ENCODE measurements around the gene CBY2. TPM values are rescaled to one million over a fixed set of nuclear protein-coding genes. Genes with fewer than 3 reads are reported as not detected.

CBY2 gene
- total and polyA plus RNA-seq, 10 of the 15 experiments (the other 5 are each of a cell fraction or from before 2014, with no cell fraction given), result 0.08 to 0.64 (median 0.23) TPM; not detected in 6

DNA sequence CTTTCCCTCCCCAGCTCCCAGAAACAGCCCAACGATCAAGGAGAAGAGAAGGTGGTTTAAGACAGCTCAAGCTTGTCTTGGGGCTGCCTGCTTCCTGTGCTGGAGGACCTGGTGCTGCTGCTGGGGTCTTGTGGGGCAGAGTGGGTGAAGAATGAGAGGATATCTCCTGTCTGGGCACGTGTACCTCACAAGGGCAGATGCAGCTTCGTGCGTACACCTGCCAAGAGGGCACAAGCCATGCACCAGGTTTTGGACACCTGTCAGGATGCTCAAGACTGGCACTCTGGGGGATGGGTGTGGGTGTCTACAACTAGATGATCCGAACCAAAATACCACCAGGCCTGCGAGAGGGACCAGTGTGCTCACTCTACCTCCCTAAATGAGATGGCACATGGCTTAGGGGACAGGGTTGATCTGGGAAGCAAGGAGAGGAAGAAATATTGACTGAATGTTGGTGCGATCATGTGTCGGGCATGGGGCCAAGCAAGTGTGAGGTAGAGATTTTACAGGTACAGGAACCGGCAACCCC lies 2.2 kb downstream of the CBY2 start:
- SMC1A ChIA-PET (ENCODE audit: uncharacterized antibody, unreplicated experiment), result interaction anchor here (0.8 to 6.3 kb wide), 5 partner anchors 7 to 81 kb away, joined by 5 to 44 read pairs (median 24); no protein-coding TSS in a partner anchor
- TF ChIP-seq HDAC2 (IDR thresholded peaks at IDR 0.05) (no peak), PML (IDR thresholded peaks at IDR 0.05; ENCODE audit: low read length) (no peak), NR2C1 (IDR thresholded peaks at IDR 0.05) (no peak)
- Histone ChIP-seq H3K9me3 (replicated peaks; ENCODE audit: control insufficient read depth, insufficient read depth, low read length) (peaks cover 3% of the 10 kb centered on the region; the same call in 1 of the 3 replicates), H3K79me2 (ENCODE audit: control insufficient read depth, insufficient read depth, low read length) (peaks cover 26% of the 10 kb centered on the region), H3K4me2 (ENCODE audit: control insufficient read depth, insufficient read depth) (no peak overlapping the region), H3K36me3 (ENCODE audit: control insufficient read depth in 2 of 2, insufficient read depth in 2 of 2, low read length in 1 of 2) (no peaks in the 10 kb centered on the region), H3K4me3 (no peak overlapping the region), H3K27me3 (replicated peaks in 1 of 2; ENCODE audit: control insufficient read depth in 2 of 2, insufficient read depth in 2 of 2, low read length in 1 of 2) (no peaks in the 10 kb centered on the region), H2AFZ (ENCODE audit: control insufficient read depth, low read depth, low read length) (no peak overlapping the region), H4K20me1 (ENCODE audit: control insufficient read depth, insufficient read depth) (no peaks in the 10 kb centered on the region), H3K27ac (ENCODE audit: control insufficient read depth, insufficient read depth) (no peak overlapping the region), H3K4me1 (ENCODE audit: control insufficient read depth, insufficient read depth, low read length) (peaks cover 46% of the 10 kb centered on the region), H3K9ac (ENCODE audit: control insufficient read depth, insufficient read depth, low read length) (no peak overlapping the region)
- in situ Hi-C loops (cut with MboI), result loop anchor here (10.0 kb wide), 1 partner anchor 471 kb away; no protein-coding TSS in a partner anchor
- WGBS (ENCODE audit: insufficient coverage, insufficient replicate concordance, low lambda C conversion rate, missing lambda C conversion rate), result 90% methylated on average over 9 of the region's 9 CpGs
- POLR2A ChIA-PET, result interaction anchor here (1.7 kb wide), 1 partner anchor 8 kb away, joined by 5 read pairs; no protein-coding TSS in a partner anchor
- intact Hi-C loops (cut with micrococcal nuclease; ENCODE audit: unreplicated experiment), result no loop called here
- no peak for DNase-seq (ENCODE audit: low read depth, low spot score)
- ATAC-seq, result no peak
- CTCF ChIA-PET, result interaction anchor here (1.4 to 7.5 kb wide), 4 partner anchors 7 to 81 kb away, joined by 3 to 40 read pairs (median 17); no protein-coding TSS in a partner anchor
- BruUV-seq (replicated peaks), result no TSS peak
- RAD21 ChIA-PET (ENCODE audit: unreplicated experiment), result interaction anchor here (1.5 to 2.4 kb wide), 2 partner anchors 9 to 14 kb away, joined by 7 to 11 read pairs; no protein-coding TSS in a partner anchor
- FAIRE-seq, result no peak

DNA sequence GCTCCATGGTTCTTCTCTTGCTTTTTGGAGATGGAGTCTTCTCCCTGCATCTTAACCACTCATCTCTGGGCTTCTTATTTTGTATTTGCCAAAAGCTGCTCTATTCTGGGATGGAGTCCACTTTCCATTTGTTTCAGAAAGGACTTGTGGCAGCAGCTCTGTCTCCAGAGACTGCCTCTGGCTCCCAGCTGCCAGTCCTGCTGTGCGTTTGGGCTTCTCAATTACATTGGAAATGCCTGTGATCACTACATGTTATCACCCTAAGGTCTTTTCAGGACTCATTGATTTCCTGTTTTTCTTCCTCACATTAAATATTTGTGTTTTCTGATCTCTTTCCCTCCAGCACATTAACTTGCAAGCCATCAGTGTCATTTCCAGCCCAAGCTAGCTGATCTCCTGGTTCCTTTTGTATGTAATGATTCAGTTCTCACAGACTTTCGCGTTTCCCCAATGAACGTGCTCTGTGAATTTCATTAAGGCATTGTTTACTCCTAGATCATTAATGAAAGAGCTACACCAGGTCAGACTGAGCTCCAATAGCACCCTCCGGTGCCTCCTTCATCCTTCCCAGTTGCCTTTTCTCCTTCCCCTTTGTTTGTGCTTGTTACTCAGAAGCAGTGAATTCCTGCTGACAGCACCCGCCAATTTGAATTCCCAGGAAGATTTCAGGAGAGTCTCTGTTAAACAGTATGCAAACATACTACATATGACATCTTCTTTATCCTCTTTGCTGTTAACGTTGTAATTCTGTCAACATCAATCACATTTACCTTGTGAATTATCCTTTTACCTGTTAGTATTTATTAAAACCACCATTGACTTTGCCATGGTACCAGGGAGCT lies 3.0 kb downstream of the CBY2 start:
- H3K27me3 ChIP-seq (replicated peaks in 1 of 2; ENCODE audit: control insufficient read depth in 2 of 2, insufficient read depth in 2 of 2, low read length in 1 of 2), result no peaks in the 10 kb centered on the region
- WGBS (ENCODE audit: insufficient coverage, insufficient replicate concordance, low lambda C conversion rate, missing lambda C conversion rate), result 96% methylated on average over 7 of the region's 7 CpGs
- no peak for FAIRE-seq
- H2AFZ ChIP-seq (ENCODE audit: control insufficient read depth, low read depth, low read length), result no peak overlapping the region
- in situ Hi-C loops (cut with MboI) (loop anchor here (10.0 kb wide), 1 partner anchor 470 kb away; no protein-coding TSS in a partner anchor), intact Hi-C loops (cut with micrococcal nuclease; ENCODE audit: unreplicated experiment) (no loop called here)
- no peak overlapping the region for H3K4me3 ChIP-seq
- peaks cover 46% of the 10 kb centered on the region for H3K4me1 ChIP-seq (ENCODE audit: control insufficient read depth, insufficient read depth, low read length)
- no peak overlapping the region for H3K9ac ChIP-seq (ENCODE audit: control insufficient read depth, insufficient read depth, low read length)
- ChIA-PET RAD21 (ENCODE audit: unreplicated experiment) (interaction anchor here (0.5 to 2.4 kb wide), 3 partner anchors 10 to 13 kb away, joined by 3 to 11 read pairs (median 7); no protein-coding TSS in a partner anchor), SMC1A (ENCODE audit: uncharacterized antibody, unreplicated experiment) (interaction anchor here (0.6 to 6.3 kb wide), 4 partner anchors 12 to 81 kb away, joined by 3 to 44 read pairs (median 16); no protein-coding TSS in a partner anchor), CTCF (interaction anchor here (1.0 to 7.5 kb wide), 6 partner anchors 8 to 421 kb away, joined by 3 to 40 read pairs (median 6); no protein-coding TSS in a partner anchor), POLR2A (interaction anchor here (1.7 to 2.5 kb wide), 2 partner anchors 9 to 13 kb away, joined by 5 to 7 read pairs; no protein-coding TSS in a partner anchor)
- no peak for TF ChIP-seq FOXM1 (IDR thresholded peaks at IDR 0.05; ENCODE audit: low read depth, low read length)
- 0 out of 2 replicates have a peak, but pooled peaks have one; percentile 16 for TF ChIP-seq CEBPZ (IDR thresholded peaks at IDR 0.05; ENCODE audit: low read depth, low read length)
- BruUV-seq (replicated peaks), result no TSS peak
- H3K9me3 ChIP-seq (replicated peaks; ENCODE audit: control insufficient read depth, insufficient read depth, low read length), result peaks cover 3% of the 10 kb centered on the region; the same call in 1 of the 3 replicates
- DNase-seq (ENCODE audit: low read depth, low spot score), result no peak
- H3K79me2 ChIP-seq (ENCODE audit: control insufficient read depth, insufficient read depth, low read length), result peaks cover 18% of the 10 kb centered on the region
- no peak for ATAC-seq
- no peaks in the 10 kb centered on the region for H4K20me1 ChIP-seq (ENCODE audit: control insufficient read depth, insufficient read depth)
- no peak overlapping the region; the same call in 1 of the 2 replicates for H3K4me2 ChIP-seq (ENCODE audit: control insufficient read depth, insufficient read depth)
- peak overlapping the region; percentile 68 for H3K27ac ChIP-seq (ENCODE audit: control insufficient read depth, insufficient read depth)
- no peaks in the 10 kb centered on the region for H3K36me3 ChIP-seq (ENCODE audit: control insufficient read depth in 2 of 2, insufficient read depth in 2 of 2, low read length in 1 of 2)

Data from GM12878 (cell line).